Prostate gland (tissue), 2 donors: Measurements from ENCODE around the gene ANXA4.

Experiments
- POLR2A ChIP-seq: fragments of 450-650 bp; IDR thresholded peaks from one replicate; pipeline ENCODE4 v1.6.1; 2016; ENCODE audit warnings: antibody characterized with exemption, mild to moderate bottlenecking
- POLR2AphosphoS5 ChIP-seq: sonication (generic); formaldehyde crosslinking; IDR thresholded peaks from one replicate; pipeline ENCODE4 v1.6.1; 2017; ENCODE audit warnings: antibody characterized with exemption
- TF ChIP-seq, protein P1 (sequence below), 4 experiments: fragments of 200-600 bp in 2 of 4; fragments of 450-650 bp in 2 of 4; sonication (generic) in 2 of 4; IDR thresholded peaks; 1 replicate in 3 of 4; 2 replicates in 1 of 4; pipeline ENCODE4 v1.5.1; 2016 to 2019; ENCODE audit warnings: antibody characterized with exemption in 4 of 4, mild to moderate bottlenecking in 2 of 4, moderate library complexity in 2 of 4

- no peak for TF ChIP-seq POLR2AphosphoS5
- TF ChIP-seq, protein P1, sequence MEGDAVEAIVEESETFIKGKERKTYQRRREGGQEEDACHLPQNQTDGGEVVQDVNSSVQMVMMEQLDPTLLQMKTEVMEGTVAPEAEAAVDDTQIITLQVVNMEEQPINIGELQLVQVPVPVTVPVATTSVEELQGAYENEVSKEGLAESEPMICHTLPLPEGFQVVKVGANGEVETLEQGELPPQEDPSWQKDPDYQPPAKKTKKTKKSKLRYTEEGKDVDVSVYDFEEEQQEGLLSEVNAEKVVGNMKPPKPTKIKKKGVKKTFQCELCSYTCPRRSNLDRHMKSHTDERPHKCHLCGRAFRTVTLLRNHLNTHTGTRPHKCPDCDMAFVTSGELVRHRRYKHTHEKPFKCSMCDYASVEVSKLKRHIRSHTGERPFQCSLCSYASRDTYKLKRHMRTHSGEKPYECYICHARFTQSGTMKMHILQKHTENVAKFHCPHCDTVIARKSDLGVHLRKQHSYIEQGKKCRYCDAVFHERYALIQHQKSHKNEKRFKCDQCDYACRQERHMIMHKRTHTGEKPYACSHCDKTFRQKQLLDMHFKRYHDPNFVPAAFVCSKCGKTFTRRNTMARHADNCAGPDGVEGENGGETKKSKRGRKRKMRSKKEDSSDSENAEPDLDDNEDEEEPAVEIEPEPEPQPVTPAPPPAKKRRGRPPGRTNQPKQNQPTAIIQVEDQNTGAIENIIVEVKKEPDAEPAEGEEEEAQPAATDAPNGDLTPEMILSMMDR (IDR thresholded peaks at IDR 0.05), result no peak
- no peak for TF ChIP-seq POLR2A
Measured at GRCh38 chr2:69725706-69726360, 16.1 kb upstream of the ANXA4 start.
